ENCODE results near the gene RXYLT1.

- no peak for TF ChIP-seq USF1 (CRISPR knock-in tag; IDR thresholded peaks at IDR 0.05)
- no peak for TF ChIP-seq ESRRA (CRISPR knock-in tag; IDR thresholded peaks at IDR 0.05; ENCODE audit: borderline replicate concordance)
- TF ChIP-seq CTCF (IDR thresholded peaks at IDR 0.05), result no peak
- no peak for TF ChIP-seq NR1H2 (CRISPR knock-in tag; IDR thresholded peaks at IDR 0.05)
- TF ChIP-seq RELA (CRISPR knock-in tag; IDR thresholded peaks at IDR 0.05; ENCODE audit: borderline replicate concordance), result no peak
- no peak for TF ChIP-seq USF2 (CRISPR knock-in tag; IDR thresholded peaks at IDR 0.05)
- TF ChIP-seq PREB (CRISPR knock-in tag; IDR thresholded peaks at IDR 0.05; ENCODE audit: borderline replicate concordance), result no peak
- TF ChIP-seq FOXJ3 (CRISPR knock-in tag; IDR thresholded peaks at IDR 0.05; ENCODE audit: borderline replicate concordance), result no peak
Measured at GRCh38 chr12:63841011-63841410, 61.3 kb downstream of the RXYLT1 start.
